ENCODE data around the gene HIVEP3.
"Not testable (repeated sequence)": the region's sequence is repeated elsewhere in the genome, so short reads cannot be mapped to it uniquely, and the experiment has no call there.

HIVEP3 gene

GRCh38 chr1:41571041-41571440 lies 347.7 kb downstream of the HIVEP3 start:
- DNase-seq: no peak

DNA sequence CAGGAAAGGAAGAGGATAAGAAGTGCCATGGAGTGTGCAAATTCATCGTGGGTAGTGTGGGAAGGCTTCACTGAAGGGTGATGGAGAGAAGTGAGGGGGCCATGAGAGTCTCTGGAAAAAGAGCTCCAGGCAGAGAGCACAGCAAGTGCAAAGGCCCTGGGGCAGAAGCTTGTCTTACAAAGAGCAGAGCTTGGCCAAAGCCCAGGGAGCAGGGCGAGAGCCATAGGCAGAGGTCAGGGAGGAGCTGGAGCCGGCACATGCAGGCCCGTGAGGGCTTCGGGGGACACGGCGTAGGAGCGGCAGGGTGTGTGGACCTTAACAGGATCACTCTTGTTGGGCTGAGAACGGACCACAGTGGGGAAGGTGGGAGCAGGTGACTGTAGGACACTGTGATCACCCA lies 350.5 kb downstream of the HIVEP3 start:
- DNase-seq: no peak

DNA sequence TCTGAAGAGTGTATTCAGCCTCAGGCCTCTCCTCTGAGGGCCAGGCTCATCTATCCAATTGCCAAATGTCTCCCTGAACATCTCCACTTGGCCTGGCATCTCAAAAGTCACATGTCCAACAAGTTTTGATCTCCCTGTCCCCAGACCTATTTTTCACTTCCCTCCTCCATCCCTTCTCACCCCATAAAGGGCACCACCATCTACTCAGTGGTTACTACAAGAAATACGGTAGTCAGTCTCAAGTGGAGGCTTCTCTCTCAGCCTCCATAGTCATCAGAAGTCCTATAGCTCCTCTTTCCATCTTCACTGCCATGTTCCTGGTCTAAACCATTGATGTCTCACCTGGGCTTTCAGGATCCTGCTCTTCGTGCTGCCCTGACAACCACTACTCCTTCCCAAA lies 351.8 kb downstream of the HIVEP3 start:
- DNase-seq: no peak

- no peak for DNase-seq
Measured at GRCh38 chr1:41566274-41566885, 352.3 kb downstream of the HIVEP3 start.

DNA sequence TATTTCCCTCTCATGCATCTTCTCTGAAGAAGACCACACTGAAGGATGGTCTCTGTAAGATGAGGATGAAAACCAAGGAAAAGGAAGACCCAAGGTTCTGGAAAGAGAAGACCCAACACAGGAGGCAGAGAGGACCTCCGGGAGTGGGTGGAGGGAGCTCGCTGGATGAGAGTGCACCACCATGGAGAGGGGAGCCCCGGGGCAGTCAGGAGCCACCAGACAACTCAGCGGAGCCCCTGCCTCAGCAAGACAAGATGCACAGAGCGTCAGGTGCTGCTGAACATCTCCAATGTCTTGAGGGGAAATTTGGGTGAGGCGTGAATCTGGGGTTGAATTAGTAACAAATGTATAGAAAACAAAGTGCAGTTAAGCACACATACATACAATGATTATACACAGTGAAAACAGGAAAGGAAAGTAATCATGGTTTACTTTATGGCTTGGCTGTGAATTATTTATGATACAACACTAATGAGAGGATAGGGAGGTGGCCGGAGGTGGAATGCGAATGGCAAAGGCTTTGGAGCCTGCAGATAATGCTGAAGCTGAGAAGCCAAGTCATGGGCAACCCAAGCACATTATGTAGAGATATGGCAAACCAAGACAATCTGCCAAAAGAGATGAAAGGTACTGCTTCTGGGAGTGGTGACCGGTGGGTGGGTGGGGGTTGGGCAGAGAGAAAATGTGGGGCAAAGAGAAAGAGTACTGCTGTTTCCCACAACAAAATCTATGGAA lies 353.8 kb downstream of the HIVEP3 start:
- DNase-seq: no peak

- DNase-seq: no peak
Measured at GRCh38 chr1:41562328-41562727, 356.4 kb downstream of the HIVEP3 start.

DNA sequence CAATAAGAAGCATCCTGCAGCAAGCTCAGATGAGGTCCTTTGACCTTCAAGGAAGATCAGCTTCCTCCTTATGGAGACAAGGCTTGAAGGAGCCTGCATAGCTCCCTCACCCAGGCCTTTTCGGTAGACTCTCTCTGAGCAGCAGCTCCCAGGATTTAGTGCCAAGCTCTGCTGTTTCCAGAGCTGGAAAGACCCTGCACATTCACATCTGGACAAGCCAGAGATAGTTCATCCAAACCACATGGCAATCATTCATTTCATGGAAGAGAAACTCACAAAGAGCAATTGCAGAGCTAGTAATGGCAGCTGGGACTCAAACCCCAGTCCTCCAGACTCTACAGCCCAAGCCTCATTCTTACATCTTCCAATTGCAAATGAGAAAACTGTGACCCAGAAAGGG lies 357.8 kb downstream of the HIVEP3 start:
- DNase-seq: no peak

- no peak for DNase-seq
Measured at GRCh38 chr1:41560496-41560895, 358.2 kb downstream of the HIVEP3 start.

DNA sequence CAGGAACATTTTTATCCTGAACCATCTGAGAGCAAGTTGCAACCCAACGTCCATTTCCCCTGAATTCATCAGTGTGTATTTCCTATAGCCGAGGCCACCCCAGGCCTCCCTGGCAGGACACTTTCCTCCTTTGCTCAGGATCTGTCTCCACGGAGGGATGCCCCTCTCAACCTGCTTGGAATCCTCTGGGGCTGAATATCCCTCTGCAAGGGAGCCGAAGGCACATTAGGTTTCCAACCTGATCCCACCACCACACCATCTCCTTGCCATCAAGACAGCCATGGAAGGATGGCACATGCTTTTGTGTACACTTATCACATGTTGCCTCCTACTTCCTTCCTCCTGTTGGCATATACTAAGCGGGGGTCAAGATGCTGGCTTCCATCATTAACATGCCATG lies 359.4 kb downstream of the HIVEP3 start:
- no peak for DNase-seq

GRCh38 chr1:41558761-41559171 lies 360.0 kb downstream of the HIVEP3 start:
- no peak for DNase-seq

DNA sequence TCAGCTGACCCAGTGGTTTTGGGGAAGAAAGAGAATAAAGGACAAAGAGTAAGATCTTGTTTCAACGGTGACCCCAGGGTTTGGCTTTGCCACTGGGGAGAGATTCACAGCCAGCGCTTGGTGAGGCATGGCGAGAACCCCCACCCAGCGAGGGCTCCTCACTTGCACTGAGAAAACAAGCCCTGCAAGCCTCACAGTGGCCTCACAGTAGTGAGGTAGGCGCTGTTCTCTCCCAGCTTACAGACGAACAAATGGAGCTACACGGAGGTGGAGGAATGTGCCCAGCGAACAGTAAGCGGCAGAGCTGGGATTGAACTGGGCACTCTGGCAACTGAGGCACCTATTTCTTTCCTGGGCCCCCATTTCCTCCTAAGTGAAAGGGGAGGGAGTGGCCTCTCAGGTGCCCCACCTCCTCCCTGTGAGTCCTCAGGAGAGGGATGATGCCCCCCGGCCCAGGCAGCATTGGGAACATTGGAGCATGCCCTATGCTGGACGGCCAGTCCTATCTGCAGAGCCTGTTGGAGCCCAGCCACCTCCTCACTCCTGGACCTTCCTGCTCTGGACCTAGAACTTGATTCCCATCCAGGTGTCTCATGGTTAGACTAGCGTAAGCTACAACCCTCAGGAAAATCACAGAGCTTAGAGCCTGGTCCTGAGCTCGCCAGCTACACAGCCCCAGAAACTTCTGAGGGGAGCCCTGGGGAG lies 360.8 kb downstream of the HIVEP3 start:
- DNase-seq: no peak

GRCh38 chr1:41554746-41555145 lies 364.0 kb downstream of the HIVEP3 start:
- DNase-seq: not testable (repeated sequence)

DNA sequence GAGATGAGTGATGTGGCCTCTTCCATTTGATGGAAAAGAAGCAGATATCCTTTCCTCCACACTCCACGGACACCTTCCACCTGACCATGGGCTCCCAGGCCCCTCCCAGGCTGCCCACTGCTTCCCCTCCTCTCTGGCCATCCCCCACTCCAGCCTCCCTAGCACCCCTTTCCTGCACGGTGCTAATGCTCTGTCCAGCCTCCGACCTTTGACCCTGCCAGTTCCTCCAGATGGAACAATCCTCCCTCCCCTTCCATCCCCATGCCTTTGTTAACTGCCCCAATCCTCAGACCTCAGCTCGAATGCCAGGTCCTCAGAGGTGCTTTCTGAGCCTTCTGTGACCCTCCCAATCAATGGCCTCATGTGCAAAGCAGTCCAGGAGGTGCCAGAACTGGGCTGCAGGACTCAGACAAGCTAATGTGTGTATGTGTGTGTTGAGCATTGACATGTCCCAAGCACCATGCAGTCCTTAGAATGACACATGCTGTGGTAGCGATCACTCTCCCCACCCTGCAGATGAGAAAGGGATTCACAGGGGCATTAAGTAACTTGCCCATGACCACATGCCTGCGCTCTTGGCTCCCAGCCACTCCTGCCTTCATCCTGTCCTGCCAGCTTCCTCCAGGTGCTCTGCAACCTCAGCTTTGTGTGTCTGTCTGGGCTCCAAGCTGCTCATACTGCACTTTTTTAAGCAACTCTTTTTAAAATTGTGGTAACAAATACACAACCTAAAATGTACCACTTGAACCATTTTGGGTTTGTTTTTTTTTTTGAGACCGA lies 370.8 kb downstream of the HIVEP3 start:
- DNase-seq: no peak

GRCh38 chr1:41547336-41547735 lies 371.4 kb downstream of the HIVEP3 start:
- no peak for DNase-seq

DNA sequence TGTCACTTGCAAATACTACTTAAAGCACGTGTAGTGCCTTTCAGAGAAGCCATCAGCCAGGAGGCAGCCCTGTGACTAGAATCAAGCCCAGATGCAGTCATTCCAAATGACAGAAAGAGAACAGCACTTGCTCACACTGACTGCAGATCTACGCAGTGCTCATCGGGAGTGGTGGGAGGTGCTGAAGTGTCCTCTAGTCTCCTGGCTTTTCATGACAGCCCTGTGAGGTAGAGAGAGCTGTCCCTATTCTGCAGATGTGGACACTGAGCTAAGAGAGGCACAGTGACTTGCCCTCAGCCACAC lies 371.9 kb downstream of the HIVEP3 start:
- DNase-seq: no peak

DNA sequence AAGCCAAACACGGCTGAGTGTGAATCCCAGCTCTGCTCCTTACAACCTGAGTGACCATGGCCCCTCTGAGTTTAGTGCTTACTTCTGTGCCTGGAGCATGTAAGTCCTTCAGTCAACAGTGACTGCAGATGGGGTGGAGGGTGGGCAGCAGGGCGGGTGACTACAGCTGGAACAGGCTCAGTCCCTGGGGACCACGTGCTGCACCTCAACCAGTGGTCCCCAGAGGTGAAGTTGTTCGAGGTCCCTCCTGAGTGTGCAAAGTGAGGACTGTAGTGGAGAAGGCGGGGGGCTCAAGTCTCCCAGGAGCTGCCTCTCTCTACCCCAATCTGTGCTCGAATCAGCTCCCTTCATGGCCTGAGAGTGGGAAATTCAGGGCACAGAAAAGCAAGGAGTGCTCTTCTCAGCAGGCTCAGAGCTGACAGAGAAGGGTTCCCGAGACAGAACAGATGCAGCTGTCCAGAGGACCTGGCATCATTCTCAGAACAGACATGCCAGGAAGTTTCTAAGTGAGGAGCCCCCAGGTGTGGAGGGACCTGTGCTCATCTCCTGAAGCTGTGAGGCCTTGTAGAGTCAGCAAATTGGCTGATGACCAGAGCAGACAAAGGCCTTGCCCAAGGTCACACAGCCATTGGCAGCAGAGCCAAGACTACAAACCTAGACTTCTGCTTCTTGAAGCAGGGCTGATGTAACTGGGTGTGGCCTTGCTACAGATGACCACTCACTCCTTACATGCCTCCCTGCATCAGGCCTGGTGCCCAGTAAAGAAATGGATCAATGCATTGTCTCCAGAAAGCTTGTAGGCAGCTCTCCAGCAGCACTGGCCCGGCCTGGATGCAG lies 372.5 kb downstream of the HIVEP3 start:
- no peak for DNase-seq

GRCh38 chr1:41542196-41542930 lies 376.4 kb downstream of the HIVEP3 start:
- no peak for DNase-seq

DNA sequence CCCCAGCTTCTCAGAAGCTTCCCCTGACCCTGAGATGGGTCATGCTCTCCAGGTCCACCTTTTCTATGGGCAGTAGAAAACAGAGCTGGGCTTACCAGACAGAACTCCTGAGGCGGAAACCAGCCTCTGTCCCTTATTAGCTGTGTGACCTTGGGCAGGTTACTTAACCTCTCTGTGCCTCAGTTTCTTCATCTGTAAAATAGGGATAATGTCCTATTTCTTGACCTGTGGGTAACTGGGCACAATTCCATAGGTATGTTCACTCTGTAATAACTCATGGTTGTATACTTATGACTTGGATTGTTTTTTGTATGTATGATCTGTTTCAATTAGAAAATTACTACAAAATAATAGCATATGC lies 377.1 kb downstream of the HIVEP3 start:
- DNase-seq: no peak

- DNase-seq: peak; percentile 17
Measured at GRCh38 chr1:41540886-41541591, 377.7 kb downstream of the HIVEP3 start.

- no peak for DNase-seq
Measured at GRCh38 chr1:41539999-41540398, 378.7 kb downstream of the HIVEP3 start.

DNA sequence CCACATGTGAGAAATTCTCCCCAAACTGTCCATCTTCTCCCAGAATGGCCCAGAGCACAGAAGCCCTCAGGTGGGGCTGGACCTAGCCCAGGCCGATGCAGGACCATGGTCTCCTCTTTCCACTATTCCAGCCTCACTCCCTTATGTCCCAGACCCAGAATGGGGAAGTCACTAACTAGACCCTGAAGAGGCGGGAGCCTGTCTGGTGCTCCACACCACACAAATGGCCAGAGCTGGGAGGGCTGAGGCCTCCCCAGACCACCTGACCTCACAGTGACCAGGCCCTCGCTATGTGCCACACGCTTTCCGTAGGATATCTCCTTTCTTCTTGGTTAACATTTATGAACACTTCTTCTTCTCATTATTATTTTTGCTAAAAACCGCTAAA lies 379.3 kb downstream of the HIVEP3 start:
- no peak for DNase-seq
